Fibroblast of skin of left biceps (primary cell): ENCODE data around the gene KRT33A.
"Not testable (repeated sequence)": the region's sequence is repeated elsewhere in the genome, so short reads cannot be mapped to it uniquely, and the experiment has no call there.

ENCODE experiments used
- DNase-seq, 2 experiments: peaks; one replicate each; pipeline ENCODE4 v3.0.0-alpha.2; 2013; ENCODE audit warnings: low read depth in 2 of 2

KRT33A gene

DNA sequence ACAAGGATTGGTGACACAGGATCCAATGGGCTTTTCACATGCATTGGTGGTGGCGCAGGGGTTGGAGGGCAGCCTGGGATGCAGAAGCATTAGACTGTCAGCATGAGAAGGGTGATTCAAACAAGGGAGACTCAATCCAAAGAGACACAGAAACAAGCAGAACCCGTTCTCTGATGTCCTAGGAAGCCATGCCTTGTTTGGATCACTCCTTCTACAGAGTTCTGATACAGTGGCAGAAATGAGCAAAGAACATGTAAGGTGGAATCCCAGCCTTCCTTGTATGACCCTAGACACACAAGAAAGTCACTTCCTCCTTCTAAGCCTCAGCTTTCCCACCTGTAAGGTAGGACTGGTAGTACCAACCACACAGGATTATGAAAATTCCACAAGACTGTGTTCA, 13.3 kb upstream of the KRT33A start:
- no peak for DNase-seq

DNA sequence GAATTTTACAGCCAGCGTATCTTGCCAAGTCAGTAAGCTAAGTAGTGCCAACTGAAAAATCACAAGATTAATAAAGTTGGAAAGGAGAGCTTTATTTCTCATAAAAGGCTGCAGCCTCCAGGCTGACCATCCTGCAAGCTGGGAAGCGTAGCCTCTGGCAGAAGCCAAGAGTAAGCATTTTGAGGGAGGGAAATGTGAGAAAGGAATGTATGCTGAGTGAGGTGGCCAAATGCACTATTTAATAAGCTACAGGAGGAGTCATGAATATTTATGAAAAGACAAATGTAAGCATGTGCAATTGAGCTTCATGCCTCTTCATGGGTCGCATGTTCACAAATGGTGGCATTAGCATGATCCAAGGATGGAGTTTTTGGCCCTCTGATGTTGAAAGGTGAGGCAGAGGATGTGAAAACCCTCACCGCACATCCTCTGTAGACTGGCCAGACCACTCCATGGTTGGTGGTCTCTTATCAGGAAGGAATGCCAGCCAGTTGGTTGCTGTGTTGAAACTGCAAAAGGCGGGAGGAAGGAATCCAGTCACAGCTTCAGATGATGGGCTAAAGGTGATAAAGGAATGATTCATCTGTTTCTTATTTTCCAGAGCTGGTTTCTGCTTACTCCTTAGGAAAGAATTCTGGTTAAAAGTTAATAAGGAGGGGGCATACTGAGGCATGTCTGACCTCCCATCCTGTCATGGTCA, 9.8 kb upstream of the KRT33A start:
- DNase-seq: peak in 1 of 2 experiments; percentile 24

DNA sequence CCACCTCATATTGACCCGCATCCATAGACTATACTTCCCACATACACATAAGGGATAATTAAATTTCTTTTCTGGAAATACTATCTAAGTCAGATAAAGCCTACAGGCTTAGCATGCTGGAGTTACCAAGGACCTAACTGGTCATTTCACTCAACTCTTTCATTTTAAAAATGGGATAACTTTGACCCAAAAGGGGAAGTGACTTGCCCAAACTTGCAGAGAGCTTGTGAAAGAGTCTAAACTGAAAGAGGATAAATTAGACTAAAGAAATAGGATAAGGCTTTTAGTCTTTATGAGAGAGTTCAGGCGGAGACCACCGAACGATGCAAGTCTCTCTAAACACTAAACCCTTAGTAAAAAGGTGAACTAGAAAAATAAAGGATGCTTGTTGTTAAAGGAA, 3.9 kb upstream of the KRT33A start:
- DNase-seq: no peak

GRCh38 chr17:41352597-41353366, 2.2 kb upstream of the KRT33A start:
- no peak for DNase-seq

GRCh38 chr17:41351177-41351576, 549 bp upstream of the KRT33A start:
- no peak for DNase-seq

GRCh38 chr17:41347869-41348760, 2.5 kb downstream of the KRT33A start:
- no peak for DNase-seq

GRCh38 chr17:41346421-41346820, 4.2 kb downstream of the KRT33A start:
- not testable (repeated sequence) for DNase-seq

- no peak for DNase-seq
Observed at GRCh38 chr17:41345992-41346391, 4.6 kb downstream of the KRT33A start.

DNA sequence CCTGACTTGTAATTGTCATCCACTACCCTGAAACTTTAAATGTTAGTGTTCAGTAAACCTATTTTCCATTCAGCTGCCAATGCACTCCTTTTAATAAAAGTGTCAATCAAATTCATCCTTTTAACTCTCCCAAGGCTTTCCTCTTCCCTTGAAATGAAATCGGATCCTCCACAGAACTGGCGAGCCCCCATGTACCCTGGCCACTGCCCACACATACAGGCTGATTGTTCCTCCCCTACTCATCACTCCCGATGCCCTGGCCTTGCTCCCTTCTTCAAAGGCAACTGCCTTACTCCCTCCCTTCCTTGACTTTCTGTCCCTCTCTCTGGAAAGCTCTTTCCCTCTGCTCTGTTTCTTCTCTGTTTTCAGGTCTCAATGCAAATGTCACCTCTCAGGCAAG, 7.6 kb downstream of the KRT33A start:
- no peak for DNase-seq

DNA sequence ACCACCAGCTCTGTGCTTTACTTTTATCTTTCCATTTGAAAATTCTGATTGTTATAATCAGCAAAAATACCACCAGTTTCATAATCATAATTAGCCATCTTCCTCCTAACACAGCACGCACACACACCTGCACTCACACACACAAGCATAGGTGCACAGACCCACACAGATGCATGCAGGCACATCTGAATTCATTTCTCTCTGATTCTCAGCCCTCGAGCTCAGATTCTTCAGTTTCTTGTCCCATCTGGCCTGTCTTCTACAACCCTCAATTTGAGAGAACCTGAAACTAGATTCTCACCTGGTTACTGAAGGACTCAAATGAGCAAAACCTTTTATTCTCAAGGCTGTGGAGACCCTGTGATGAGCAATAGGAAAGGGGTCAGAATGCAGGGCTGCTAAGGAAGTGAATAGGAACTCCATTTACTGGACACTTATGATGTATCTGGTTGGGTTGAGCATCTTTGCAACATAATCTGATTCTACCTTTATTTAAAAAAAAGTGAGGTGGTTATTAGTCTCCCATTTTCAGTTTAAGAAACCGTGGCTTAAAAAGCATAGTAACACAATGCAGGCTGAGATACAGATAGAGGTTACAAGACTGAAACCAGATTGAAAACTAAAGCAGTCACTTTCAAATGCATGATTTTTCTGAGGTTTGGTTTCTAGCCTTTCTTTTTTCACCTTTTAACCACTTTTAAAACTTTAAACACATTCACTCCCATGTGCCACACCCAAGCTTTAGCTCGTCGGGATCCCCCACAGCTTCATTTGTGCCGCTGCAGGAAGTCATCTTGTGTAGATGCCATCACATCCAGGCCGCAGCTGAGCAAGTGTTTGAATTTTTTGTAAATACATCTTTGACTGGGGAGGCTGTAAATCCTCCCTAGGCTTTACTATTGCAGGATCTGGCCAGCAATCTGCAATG, 9.4 kb downstream of the KRT33A start:
- DNase-seq: no peak

DNA sequence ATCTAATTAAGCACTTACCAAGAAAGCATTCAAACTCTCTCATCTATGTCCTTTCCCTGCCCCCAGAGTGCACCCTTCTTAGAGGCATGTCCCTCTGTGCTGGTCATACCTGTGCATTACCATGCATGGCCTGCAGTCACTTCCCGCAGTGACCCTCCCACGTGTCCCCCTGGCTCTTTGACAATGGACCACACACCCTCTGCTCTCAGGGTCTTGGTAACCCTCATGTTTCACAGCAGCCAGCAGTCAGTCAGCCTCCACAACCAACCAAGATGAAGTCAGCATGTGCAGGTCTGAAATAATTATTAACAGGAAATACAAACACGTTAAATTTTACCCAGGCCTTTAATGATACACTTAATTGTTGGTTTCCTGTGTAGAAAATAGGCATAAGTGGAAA, 10.1 kb downstream of the KRT33A start:
- DNase-seq: no peak

DNA sequence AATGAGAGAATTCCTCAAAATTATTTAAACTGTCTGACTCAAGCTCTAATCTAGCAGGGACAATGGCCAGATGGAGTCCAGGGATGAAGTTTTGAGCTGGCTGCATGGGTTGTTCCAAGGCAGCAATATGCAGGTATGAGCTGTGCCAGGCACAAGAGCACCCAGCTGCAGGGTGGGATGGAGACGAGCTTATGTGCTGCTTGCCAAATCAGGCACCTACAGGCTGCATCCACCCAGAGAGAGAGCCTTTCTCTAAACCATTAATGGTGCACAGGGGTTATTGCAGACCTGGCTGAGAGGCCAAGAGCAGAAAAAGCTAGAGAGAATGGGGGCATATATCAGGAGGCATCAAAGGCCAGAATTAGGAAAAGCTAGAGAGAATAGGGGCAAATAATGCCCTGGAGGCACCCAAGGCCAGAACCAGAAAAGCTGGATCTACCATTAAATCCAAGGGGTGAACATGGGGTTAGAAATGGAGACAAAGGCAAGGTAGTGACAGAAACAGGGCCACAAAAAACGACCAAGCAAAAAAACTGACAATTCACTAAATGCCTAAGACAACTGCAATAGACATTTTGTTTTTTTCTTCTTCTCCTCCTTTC, 11.0 kb downstream of the KRT33A start:
- no peak for DNase-seq

DNA sequence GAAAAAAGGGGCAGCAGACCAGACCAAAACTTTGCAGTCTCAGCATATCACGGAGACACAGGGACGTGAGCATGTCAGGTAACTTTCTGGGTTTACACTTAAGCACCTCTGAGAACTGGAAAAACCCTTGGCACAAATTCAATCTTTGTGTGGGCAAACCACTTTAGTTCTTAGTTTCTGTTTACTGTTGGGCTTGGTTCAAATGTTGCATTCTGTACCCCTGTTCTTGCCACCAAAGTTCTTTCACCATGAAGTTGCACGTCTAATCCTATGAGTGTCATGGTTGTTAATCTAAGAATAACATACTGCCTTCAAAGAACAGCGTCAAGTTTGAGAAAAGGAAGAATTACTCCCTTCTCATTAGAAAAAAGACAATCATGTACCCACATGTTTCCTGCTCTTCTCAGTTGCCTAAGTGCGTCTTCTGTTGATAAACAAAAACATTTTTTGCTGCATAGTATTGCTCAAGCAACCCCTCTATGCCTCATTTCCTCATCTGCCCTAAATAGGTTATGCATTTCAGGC, 11.6 kb downstream of the KRT33A start:
- no peak for DNase-seq

- no peak for DNase-seq
Observed at GRCh38 chr17:41335747-41336146, 14.9 kb downstream of the KRT33A start.

DNA sequence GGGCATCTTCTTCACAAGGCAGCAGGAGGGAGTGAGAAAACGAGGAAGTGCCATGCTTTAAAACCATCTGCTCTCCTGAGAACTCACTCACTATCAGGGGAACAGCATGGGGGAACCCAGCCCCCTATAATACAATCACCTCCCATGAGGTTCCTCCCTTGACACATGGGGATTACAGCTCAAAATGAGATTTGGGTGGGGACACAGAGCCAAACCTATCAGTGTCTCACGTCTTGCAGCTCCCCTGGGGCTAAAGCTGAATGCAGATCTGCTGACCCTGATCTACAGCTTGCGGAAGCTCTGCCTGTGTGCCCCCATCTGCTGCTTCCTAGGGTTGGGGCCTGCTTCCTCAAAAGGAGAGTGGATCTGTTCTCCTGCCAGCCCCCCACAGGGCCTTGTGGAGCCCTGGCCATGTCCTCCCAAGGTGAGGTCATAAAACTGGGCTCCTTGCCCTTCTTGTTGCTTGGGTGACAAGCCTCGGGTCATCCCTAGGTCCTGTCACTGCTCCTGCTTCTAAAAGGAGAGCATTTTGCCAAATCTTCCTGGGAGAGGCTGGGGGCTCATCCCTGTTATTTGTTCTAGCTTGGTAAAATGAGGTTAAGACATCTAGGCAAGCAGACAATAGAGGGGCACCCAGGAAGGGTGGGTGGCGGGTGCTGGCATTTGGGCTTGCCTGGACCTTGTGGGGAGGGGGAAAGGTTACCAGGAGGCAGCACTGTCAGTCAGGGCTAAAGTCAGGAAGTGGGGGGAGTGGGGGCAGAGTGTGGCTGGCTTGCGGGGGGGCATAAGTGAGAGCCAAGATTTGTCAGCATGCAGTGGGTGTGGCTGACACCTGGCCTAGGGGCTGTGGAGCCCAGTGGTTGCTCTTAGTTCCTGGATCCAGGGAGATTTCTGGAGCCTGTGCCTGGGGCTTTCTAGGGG, 16.0 kb downstream of the KRT33A start:
- DNase-seq: no peak

GRCh38 chr17:41333836-41334235, 16.8 kb downstream of the KRT33A start:
- DNase-seq: no peak

DNA sequence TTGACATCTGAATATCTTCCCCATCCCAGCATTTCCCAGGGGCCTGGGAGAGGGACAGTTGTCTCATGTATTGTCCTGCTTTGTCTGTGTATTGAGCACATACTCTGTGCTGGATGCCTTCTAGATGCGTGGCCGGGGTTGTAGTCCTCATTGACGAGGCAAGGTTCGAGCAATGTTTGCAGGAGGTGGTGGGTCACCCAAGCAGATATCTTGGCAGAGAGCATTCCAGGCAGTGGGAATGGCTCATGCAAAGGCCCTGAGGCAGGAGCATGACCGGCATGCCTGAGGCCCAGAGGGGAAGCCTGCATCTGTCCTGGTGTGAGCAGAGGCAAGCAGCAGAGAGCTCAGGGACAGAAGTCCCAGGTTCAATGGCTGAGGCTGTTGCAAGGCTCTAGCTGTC, 17.5 kb downstream of the KRT33A start:
- DNase-seq: no peak

DNA sequence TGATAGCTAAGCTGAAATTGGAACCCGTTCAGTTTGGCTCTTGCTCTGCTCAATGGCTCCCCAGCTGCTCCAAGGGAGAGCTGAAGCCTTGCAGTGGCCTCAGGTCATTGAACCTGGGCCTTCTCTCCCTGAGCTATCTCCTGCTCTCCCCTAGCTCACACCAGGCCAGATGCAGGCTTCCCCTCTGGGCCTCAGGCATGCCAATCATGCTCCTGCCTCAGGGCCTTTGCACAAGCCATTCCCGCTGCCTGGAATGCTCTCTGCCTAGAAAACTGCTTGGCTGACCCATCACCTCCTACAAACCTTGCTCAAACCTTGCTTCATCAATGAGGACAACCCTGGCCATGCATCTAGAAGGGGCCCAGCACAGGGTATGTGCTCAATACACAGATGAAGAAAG, 18.4 kb downstream of the KRT33A start:
- no peak for DNase-seq

- DNase-seq: no peak
Observed at GRCh38 chr17:41331606-41332005, 19.0 kb downstream of the KRT33A start.
